Osteoblast (primary cell): ENCODE results near the gene IL13RA1. TPM values are rescaled to one million over a fixed set of nuclear protein-coding genes. Genes with fewer than 3 reads are reported as not detected.

ENCODE experiments used
- DNase-seq: peaks from one replicate; pipeline ENCODE4 v3.0.0; 2011; ENCODE audit warnings: low spot score, mixed read lengths; ENCODE audit not compliant: insufficient read length; ENCODE audit errors: missing footprints
- H2AFZ ChIP-seq: 2 replicates; pipeline ENCODE4 v1.6.0; 2011; ENCODE audit warnings: mild to moderate bottlenecking, low read length
- H3K27ac ChIP-seq: 2 replicates; pipeline ENCODE4 v1.5.1; 2011; ENCODE audit warnings: mild to moderate bottlenecking, low read depth, low read length, moderate library complexity
- H3K27me3 ChIP-seq: 2 replicates; pipeline ENCODE4 v1.6.0; 2012; ENCODE audit warnings: mild to moderate bottlenecking, control low read depth, inconsistent platforms, low read length, moderate library complexity; ENCODE audit not compliant: insufficient read depth
- H3K36me3 ChIP-seq: 2 replicates; pipeline ENCODE4 v1.5.1; 2011; ENCODE audit warnings: mild to moderate bottlenecking, low read length, control low read depth, moderate library complexity; ENCODE audit not compliant: insufficient read depth
- H3K4me1 ChIP-seq: 2 replicates; pipeline ENCODE4 v1.5.1; 2011; ENCODE audit warnings: mild to moderate bottlenecking, low read length, control low read depth, moderate library complexity; ENCODE audit not compliant: insufficient read depth
- H3K4me2 ChIP-seq: 2 replicates; pipeline ENCODE4 v1.6.0; 2011; ENCODE audit warnings: mild to moderate bottlenecking, low read length; ENCODE audit not compliant: insufficient read depth
- H3K4me3 ChIP-seq: fragments of 200-600 bp; sonication (generic); 3 replicates; pipeline ENCODE4 v1.5.1; 2012; ENCODE audit warnings: mild to moderate bottlenecking, low read length, inconsistent platforms; ENCODE audit not compliant: insufficient read depth
- H3K79me2 ChIP-seq: 2 replicates; pipeline ENCODE4 v1.6.0; 2012; ENCODE audit warnings: mild to moderate bottlenecking, low read length, control low read depth, inconsistent platforms; ENCODE audit not compliant: insufficient read depth
- H3K9me3 ChIP-seq: 2 replicates; pipeline ENCODE4 v1.5.1; 2011; ENCODE audit warnings: low read depth, low read length, control low read depth
- H4K20me1 ChIP-seq: 2 replicates; pipeline ENCODE4 v1.6.0; 2012; ENCODE audit warnings: mild to moderate bottlenecking, low read length, control low read depth; ENCODE audit not compliant: insufficient read depth
- CTCF ChIP-seq: IDR thresholded peaks from 2 replicates; pipeline ENCODE4 v1.5.1; 2011; ENCODE audit warnings: mild to moderate bottlenecking, low read depth, low read length, moderate library complexity; ENCODE audit errors: extremely low read depth
- total RNA-seq: library from RNA; depleted of rRNA; stranded (reverse); fragments of >200 nt; gene quantifications from 2 replicates; pipeline ENCODE4 v1.2.3, GENCODE V29; 2012

IL13RA1 gene
- total RNA-seq, 1 donor = 81.4 TPM

- no peaks in the 10 kb centered on the region for H3K36me3 ChIP-seq
These were observed 42.0 kb upstream of the IL13RA1 start for GRCh38 chrX:118685393-118685792.

GRCh38 chrX:118688935-118689334, 38.5 kb upstream of the IL13RA1 start:
- no peak for TF ChIP-seq CTCF
- Histone ChIP-seq H3K4me2 (no peak overlapping the region), H3K27me3 (no peaks in the 10 kb centered on the region), H3K27ac (no peak overlapping the region), H4K20me1 (no peaks in the 10 kb centered on the region), H3K9me3 (no peaks in the 10 kb centered on the region), H3K79me2 (no peaks in the 10 kb centered on the region), H3K36me3 (no peaks in the 10 kb centered on the region), H2AFZ (no peak overlapping the region), H3K4me3 (no peak overlapping the region), H3K4me1 (no peaks in the 10 kb centered on the region)
- no peak for DNase-seq

More at GRCh38 chrX:118685393-118685792, 42.0 kb upstream of the IL13RA1 start:
- H3K4me3 ChIP-seq = no peak overlapping the region
- no peaks in the 10 kb centered on the region for H3K4me1 ChIP-seq
- H2AFZ ChIP-seq = no peak overlapping the region
- no peaks in the 10 kb centered on the region for H4K20me1 ChIP-seq
- H3K4me2 ChIP-seq = no peak overlapping the region
- H3K27me3 ChIP-seq = no peaks in the 10 kb centered on the region
- no peak for DNase-seq
- H3K9me3 ChIP-seq = no peaks in the 10 kb centered on the region
- no peak overlapping the region for H3K27ac ChIP-seq
- TF ChIP-seq CTCF = no peak
- no peaks in the 10 kb centered on the region for H3K79me2 ChIP-seq

GRCh38 chrX:118693843-118694242, 33.6 kb upstream of the IL13RA1 start:
- TF ChIP-seq CTCF = no peak
- Histone ChIP-seq H3K27me3 (no peaks in the 10 kb centered on the region), H3K9me3 (no peaks in the 10 kb centered on the region), H2AFZ (no peak overlapping the region), H3K4me3 (no peak overlapping the region), H3K36me3 (no peaks in the 10 kb centered on the region), H3K79me2 (no peaks in the 10 kb centered on the region), H3K4me1 (no peaks in the 10 kb centered on the region), H4K20me1 (no peaks in the 10 kb centered on the region), H3K27ac (no peak overlapping the region), H3K4me2 (no peak overlapping the region)
- DNase-seq = no peak

GRCh38 chrX:118694638-118695037, 32.8 kb upstream of the IL13RA1 start:
- no peak for TF ChIP-seq CTCF
- peak; percentile 30 for DNase-seq
- Histone ChIP-seq H3K79me2 (no peaks in the 10 kb centered on the region), H3K36me3 (no peaks in the 10 kb centered on the region), H2AFZ (no peak overlapping the region), H4K20me1 (no peaks in the 10 kb centered on the region), H3K27me3 (no peaks in the 10 kb centered on the region), H3K4me1 (no peaks in the 10 kb centered on the region), H3K9me3 (no peaks in the 10 kb centered on the region), H3K4me3 (no peak overlapping the region), H3K27ac (no peak overlapping the region), H3K4me2 (no peak overlapping the region)
